HG03097 (cell line): ENCODE measurements around the gene IHH.

Source experiments
- ATAC-seq: cut with Tn5 transposase; IDR thresholded peaks from one replicate; pipeline ENCODE4 v1.9.1; 2021; ENCODE audit not compliant: unreplicated experiment, low FRiP score

IHH gene

GRCh38 chr2:219022041-219022440 is 38.7 kb downstream of the IHH start:
- ATAC-seq, result no peak

DNA sequence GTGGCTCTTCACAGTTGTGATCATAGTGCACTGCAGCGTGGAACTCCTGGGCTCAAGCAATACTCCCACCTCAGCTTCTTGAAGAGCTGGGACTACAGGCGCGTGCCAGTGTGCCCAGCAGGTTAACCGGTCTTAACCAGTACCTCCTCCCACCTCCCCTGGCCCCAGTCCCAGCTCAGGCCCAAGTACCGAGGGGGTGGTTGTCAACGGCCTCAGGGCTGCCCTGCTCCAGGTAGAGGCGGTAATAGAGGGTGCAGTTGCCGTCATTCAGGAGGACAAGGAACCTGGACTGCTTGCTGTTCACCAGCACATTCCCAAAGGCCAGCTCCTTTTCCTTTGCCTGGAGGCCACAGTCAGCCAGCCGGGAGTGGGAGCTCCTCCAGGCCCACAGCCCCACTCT is 39.1 kb downstream of the IHH start:
- ATAC-seq, result no peak

GRCh38 chr2:219020604-219021365 is 39.9 kb downstream of the IHH start:
- ATAC-seq, result no peak

DNA sequence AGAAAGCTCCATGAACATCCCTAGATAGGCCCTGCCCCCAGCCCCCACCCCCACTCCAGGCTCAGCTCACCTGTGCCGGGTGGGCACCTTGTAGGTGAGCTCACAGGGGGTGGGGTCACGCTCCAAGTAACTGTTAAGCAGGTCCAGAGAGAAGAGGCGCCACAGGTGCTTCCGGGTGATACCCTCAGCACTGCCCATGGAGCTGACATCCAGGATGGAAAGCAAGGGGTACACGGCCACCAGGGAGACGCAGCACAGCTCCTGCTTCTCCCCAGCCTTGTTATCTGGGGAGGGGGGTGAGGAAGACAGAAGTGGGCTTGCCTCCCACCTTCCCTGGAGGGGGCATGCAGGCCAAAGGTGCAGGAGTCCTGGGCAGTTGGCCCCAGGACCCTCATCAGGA is 41.3 kb downstream of the IHH start:
- ATAC-seq, result no peak

DNA sequence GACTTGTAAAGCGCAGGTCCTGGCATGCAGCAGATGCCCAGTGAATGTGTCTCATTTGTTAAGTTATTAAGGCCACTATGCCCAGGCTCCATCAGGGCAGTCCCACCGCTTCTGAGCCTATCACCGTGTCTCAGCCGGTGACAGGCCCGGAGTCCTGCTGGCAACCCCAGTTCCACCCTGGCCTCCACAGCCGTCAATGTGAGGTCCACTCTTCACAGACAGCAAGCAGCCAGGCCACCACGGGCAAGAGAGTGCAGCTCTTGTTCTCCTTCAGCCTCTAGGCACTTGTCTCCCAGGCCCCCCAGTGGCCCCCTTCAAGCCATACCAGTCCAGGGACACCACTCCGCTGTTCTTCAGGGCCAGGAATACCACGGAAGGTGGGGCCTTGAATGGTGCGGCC is 42.0 kb downstream of the IHH start:
- ATAC-seq, result no peak

DNA sequence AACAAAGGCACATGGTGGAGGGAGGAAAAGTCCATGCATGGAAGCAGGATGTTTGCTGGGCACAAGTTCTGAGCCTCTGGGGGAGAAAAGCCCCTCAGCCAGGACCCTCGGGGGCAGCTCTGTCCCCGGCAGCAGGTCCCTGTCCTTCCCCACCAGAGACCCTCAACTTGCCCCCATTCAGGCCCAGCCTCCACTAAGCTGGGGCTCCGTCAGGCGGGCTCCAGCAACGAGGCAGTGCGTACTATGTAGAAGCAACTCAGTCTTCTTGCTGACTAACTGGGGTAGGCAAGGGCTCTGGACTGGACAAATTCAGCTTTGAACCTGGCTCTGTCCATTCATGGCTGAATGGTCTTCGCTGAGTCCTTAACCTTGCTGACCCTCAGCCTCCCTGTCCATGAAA is 42.4 kb downstream of the IHH start:
- no peak for ATAC-seq

DNA sequence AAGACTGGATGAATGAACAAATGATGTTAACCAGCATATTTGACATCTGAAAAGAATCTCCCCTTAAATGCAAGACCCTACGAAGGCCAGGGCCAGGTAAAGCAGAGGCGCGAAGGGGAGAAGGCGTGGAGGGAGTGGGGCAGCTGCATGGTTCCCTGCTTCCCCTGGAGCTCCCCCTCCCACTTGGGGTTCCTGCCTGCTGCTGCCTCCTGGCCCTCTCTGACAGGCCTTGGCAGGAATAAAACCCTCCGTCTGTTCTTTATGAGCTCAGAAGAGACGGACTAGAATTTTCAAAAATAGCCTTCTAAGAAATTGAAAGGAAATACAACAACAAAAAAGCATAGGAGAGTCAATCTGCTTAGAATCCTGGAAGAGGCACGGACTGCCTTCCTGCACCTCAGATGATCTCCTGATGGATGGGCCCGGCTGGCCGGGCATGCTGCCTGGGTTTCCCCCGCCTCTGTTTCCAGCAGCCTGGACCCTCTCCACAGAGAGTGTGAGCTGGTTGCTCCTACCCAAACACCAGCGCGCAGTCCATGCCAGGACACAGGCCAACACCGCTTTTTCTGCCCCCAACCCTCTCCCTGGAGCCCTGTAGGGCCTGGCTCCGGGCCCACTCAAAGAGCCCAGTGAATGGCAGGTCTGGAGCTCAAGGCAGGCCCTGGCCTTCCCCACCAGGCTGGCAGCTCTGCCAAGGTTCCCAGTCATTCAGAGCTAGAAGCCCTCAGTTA is 43.4 kb downstream of the IHH start:
- ATAC-seq, result no peak

GRCh38 chr2:219016721-219017120 is 44.0 kb downstream of the IHH start:
- ATAC-seq, result no peak

GRCh38 chr2:219010873-219011272 is 49.8 kb downstream of the IHH start:
- ATAC-seq, result no peak

DNA sequence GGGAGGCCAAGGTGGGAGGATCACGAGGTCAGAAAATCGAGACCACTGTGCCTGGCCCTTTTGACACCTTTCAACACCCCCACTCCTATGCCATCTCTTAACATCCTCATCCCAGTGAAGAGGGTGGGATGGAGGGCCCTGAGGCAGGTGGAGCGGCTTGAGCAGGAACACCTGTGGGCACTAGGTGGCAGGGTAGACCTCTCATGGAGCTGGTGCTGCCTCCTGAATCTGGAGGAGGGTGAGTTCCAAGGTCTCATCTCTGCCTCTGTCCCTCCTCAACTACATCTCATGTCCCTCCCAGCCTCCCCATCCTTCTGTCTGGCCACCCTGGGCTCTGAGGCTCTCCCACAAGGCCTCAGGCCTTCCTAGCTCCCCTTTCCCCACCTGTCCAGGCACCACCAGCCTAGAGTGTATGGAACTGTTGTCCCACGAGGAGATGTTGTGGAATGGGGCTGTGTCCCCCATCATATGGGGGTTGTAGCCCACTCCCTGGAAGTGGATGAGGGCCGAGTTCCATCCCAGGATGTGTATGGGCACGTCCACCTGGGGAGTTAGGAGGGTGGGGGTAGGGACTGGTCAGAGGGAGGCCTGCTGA is 50.5 kb downstream of the IHH start:
- no peak for ATAC-seq

GRCh38 chr2:219009294-219009693 is 51.4 kb downstream of the IHH start:
- ATAC-seq, result no peak
